Measurements from ENCODE around the gene CDH22. TPM values are rescaled to one million over a fixed set of nuclear protein-coding genes. Genes with fewer than 3 reads are reported as not detected.

The CDH22 gene
- total and polyA plus RNA-seq, 2 donors (not counting 1 experiment from before 2014, with no cell fraction given), result not detected

DNA sequence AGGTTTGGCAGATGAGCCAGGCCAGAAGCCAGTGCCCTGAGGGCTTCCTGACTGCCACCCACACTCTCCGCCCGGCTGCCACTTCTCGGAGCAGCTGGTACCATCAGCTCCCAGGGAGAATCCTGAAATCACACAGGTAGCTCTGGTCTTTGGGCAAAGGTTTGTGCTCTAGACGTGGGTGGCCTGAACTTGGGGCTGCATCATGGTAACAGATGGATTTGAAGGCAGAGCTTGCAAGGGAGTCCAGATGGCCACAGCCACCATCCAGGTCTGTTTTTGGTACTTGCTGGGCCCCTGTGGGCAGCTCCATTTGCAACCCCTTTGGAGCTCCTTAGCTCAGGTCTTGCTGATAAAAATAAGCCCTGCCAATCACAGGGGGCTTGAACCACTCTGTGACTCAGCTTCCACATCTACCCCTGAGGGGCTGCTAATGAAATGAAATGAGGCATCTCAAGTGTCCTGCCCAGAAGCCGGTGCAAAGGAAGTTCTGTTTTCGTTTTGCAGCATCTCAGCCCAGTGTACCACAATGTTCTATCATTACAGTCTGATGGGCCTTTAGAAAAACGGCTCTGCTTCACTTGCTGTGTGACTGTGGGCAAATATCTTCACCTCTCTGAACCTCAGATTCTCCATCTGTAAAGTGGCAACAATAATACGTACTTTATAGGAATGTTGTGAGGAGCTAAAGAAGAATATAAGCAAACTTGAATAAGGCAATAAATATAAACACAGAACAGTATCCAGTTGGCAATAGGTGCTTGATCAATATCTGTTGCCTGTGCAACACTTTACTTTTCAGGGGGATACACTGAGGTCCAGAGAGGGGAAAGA, 25.1 kb upstream of the CDH22 start:
- 86% methylated on average over 4 of the region's 8 CpGs for WGBS (ENCODE audit: insufficient coverage)
- TF ChIP-seq EZH2 (IDR thresholded peaks at IDR 0.05; ENCODE audit: borderline replicate concordance, insufficient read depth, low read depth, low read length, poor library complexity, severe bottlenecking) (no peak), CTCF (IDR thresholded peaks at IDR 0.05) (no peak)
- no peak overlapping the region for H3K4me3 Mint-ChIP-seq
- H3K9me3 Mint-ChIP-seq (ENCODE audit: insufficient read depth), result no peaks in the 10 kb centered on the region
- no peak overlapping the region for H3K27ac Mint-ChIP-seq
- peaks cover 43% of the 10 kb centered on the region for H3K27me3 Mint-ChIP-seq
- Histone ChIP-seq H3K79me2 (ENCODE audit: control insufficient read depth, insufficient read depth, low read length) (no peaks in the 10 kb centered on the region), H3K27ac (ENCODE audit: low read length in 2 of 2) (no peak overlapping the region), H3K9ac (ENCODE audit: low read length) (no peak overlapping the region), H3K4me1 (ENCODE audit: control insufficient read depth in 2 of 2, insufficient read depth in 2 of 2, low read length in 2 of 2) (peaks cover 0 to 5% of the 10 kb centered on the region in 2 donors), H3K4me3 (ENCODE audit: control extremely low read depth in 1 of 5, extremely low read depth in 1 of 5, insufficient read depth in 1 of 5, low read depth in 2 of 5, low read length in 4 of 5) (no peak overlapping the region), H3K36me3 (replicated peaks in 1 of 2; ENCODE audit: control extremely low read depth in 1 of 2, control insufficient read depth in 1 of 2, extremely low read depth in 1 of 2, insufficient read depth in 2 of 2, low read length in 1 of 2) (no peaks in the 10 kb centered on the region), H3K4me2 (replicated peaks; ENCODE audit: low read depth, low read length, poor library complexity, severe bottlenecking) (no peak overlapping the region), H2AFZ (ENCODE audit: insufficient read depth, low read depth, low read length, poor library complexity, severe bottlenecking) (no peak overlapping the region), H4K20me1 (ENCODE audit: control insufficient read depth, insufficient read depth, low read length, poor library complexity, severe bottlenecking) (no peaks in the 10 kb centered on the region), H3K27me3 (replicated peaks in 1 of 4; ENCODE audit: control extremely low read depth in 1 of 4, control insufficient read depth in 3 of 4, insufficient read depth in 4 of 4, low read length in 3 of 4) (peaks cover 0 to 37% (median 10%) of the 10 kb centered on the region in 4 experiments), H3K9me3 (ENCODE audit: control extremely low read depth in 1 of 3, control insufficient read depth in 2 of 3, insufficient read depth in 1 of 3, low read length in 2 of 3) (peaks cover 0 to 2% (median 0%) of the 10 kb centered on the region in 3 donors)
- POLR2A ChIA-PET, result no interaction called here
- intact Hi-C loops (cut with micrococcal nuclease), result no loop called here
- DNase-seq (no peak), ATAC-seq (ENCODE audit: low read depth) (no peak)
- CTCF ChIA-PET, result no interaction called here
- H3K4me1 Mint-ChIP-seq, result no peaks in the 10 kb centered on the region
